ENCODE data around the gene CPN1. TPM values are rescaled to one million over a fixed set of nuclear protein-coding genes. Genes with fewer than 3 reads are reported as not detected.

The CPN1 gene
- total RNA-seq, 1 donor from 2014 or later, result not detected

GRCh38 chr10:100022403-100022802 lies 59.3 kb downstream of the CPN1 start:
- H3K4me1 Mint-ChIP-seq, result peaks cover 17% of the 10 kb centered on the region
- no peak for TF ChIP-seq CTCF (conservative IDR thresholded peaks at IDR 0.05)
- no peak overlapping the region for H3K4me3 Mint-ChIP-seq
- no peaks in the 10 kb centered on the region for H3K36me3 Mint-ChIP-seq (ENCODE audit: low read depth)
- no peak for DNase-seq (ENCODE audit: low read depth, low spot score)
- no peak overlapping the region for H3K27ac Mint-ChIP-seq (ENCODE audit: unreplicated experiment)
- no peaks in the 10 kb centered on the region for H3K9me3 Mint-ChIP-seq
- no peaks in the 10 kb centered on the region for H3K27me3 Mint-ChIP-seq (ENCODE audit: low read depth)

- H3K36me3 Mint-ChIP-seq (ENCODE audit: low read depth), result no peaks in the 10 kb centered on the region
- H3K4me3 Mint-ChIP-seq, result no peak overlapping the region
- peaks cover 17% of the 10 kb centered on the region for H3K4me1 Mint-ChIP-seq
- TF ChIP-seq CTCF (conservative IDR thresholded peaks at IDR 0.05), result no peak
- no peak for DNase-seq (ENCODE audit: low read depth, low spot score)
- no peaks in the 10 kb centered on the region for H3K27me3 Mint-ChIP-seq (ENCODE audit: low read depth)
- no peaks in the 10 kb centered on the region for H3K9me3 Mint-ChIP-seq
- no peak overlapping the region for H3K27ac Mint-ChIP-seq (ENCODE audit: unreplicated experiment)
Observed at GRCh38 chr10:100021322-100021721, 60.3 kb downstream of the CPN1 start.

GRCh38 chr10:100020886-100021253 lies 60.8 kb downstream of the CPN1 start:
- no peak overlapping the region for H3K4me3 Mint-ChIP-seq
- H3K27ac Mint-ChIP-seq (ENCODE audit: unreplicated experiment), result no peak overlapping the region
- H3K4me1 Mint-ChIP-seq, result peaks cover 16% of the 10 kb centered on the region
- no peak for TF ChIP-seq CTCF (conservative IDR thresholded peaks at IDR 0.05)
- no peaks in the 10 kb centered on the region for H3K9me3 Mint-ChIP-seq
- no peaks in the 10 kb centered on the region for H3K36me3 Mint-ChIP-seq (ENCODE audit: low read depth)
- DNase-seq (ENCODE audit: low read depth, low spot score), result no peak
- H3K27me3 Mint-ChIP-seq (ENCODE audit: low read depth), result no peaks in the 10 kb centered on the region

GRCh38 chr10:100020142-100020885 lies 61.4 kb downstream of the CPN1 start:
- Mint-ChIP-seq H3K4me3 (no peak overlapping the region), H3K9me3 (no peaks in the 10 kb centered on the region), H3K27me3 (ENCODE audit: low read depth) (no peaks in the 10 kb centered on the region), H3K36me3 (ENCODE audit: low read depth) (no peaks in the 10 kb centered on the region), H3K27ac (ENCODE audit: unreplicated experiment) (no peak overlapping the region), H3K4me1 (peaks cover 11% of the 10 kb centered on the region)
- no peak for DNase-seq (ENCODE audit: low read depth, low spot score)
- peak; percentile 22 for TF ChIP-seq CTCF (conservative IDR thresholded peaks at IDR 0.05)

GRCh38 chr10:100019787-100020141 lies 61.9 kb downstream of the CPN1 start:
- peak; percentile 37 for TF ChIP-seq CTCF (conservative IDR thresholded peaks at IDR 0.05)
- H3K27me3 Mint-ChIP-seq (ENCODE audit: low read depth), result no peaks in the 10 kb centered on the region
- no peak overlapping the region for H3K4me3 Mint-ChIP-seq
- no peak for DNase-seq (ENCODE audit: low read depth, low spot score)
- no peaks in the 10 kb centered on the region for H3K36me3 Mint-ChIP-seq (ENCODE audit: low read depth)
- peaks cover 7% of the 10 kb centered on the region for H3K4me1 Mint-ChIP-seq
- H3K27ac Mint-ChIP-seq (ENCODE audit: unreplicated experiment), result no peak overlapping the region
- no peaks in the 10 kb centered on the region for H3K9me3 Mint-ChIP-seq
